K562 (cell line): ENCODE measurements around the gene REPS1. TPM values are rescaled to one million over a fixed set of nuclear protein-coding genes. Genes with fewer than 3 reads are reported as not detected.

Experiments used
- ATAC-seq: fragments of 200-7000 bp; cut with Tn5 transposase; 3 replicates; pipeline ENCODE4 v1.9.1; 2020; ENCODE audit warnings: moderate library complexity
- BruUV-seq: library from RNA; stranded (reverse); fragments of 400-500 nt; replicated peaks from 2 replicates; lab custom pipeline; 2021; lab: Mats Ljungman, UMichigan
- CTCF ChIA-PET: fragments of 300-600 bp; formaldehyde crosslinking; extraction: SDS; loops from one replicate; lab custom pipeline; 2021; ENCODE audit warnings: low intra/inter-chr PET ratio; lab: Yijun Ruan, JAX
- POLR2A ChIA-PET: fragments of 300-600, 350-650 bp; sonication (Branson Sonifier 250); formaldehyde crosslinking; extraction: SDS; loops from one replicate; lab custom pipeline; 2021; ENCODE audit warnings: antibody characterized with exemption, inconsistent platforms; lab: Yijun Ruan, JAX
- DNase-seq, 4 experiments: peaks; one replicate each; pipeline versions ENCODE4 v3.0.0 to v3.0.0-alpha.2; 2011 to 2018; ENCODE audit warnings: low spot score in 3 of 4, mixed read lengths in 3 of 4; ENCODE audit errors: extremely low read depth in 1 of 4
- FAIRE-seq: peaks from 2 replicates; lab custom pipeline; 2011; peaks lifted over from hg19 to GRCh38; lab: Jason Lieb, UNC
- H2AFZ ChIP-seq: 2 replicates; pipeline ENCODE4 v1.6.0; 2011; ENCODE audit warnings: low read depth, low read length, control low read depth, inconsistent platforms
- H3K27ac ChIP-seq: fragments of 200-600 bp; 3 replicates; pipeline ENCODE4 v1.8.0; 2011; ENCODE audit warnings: low read depth, mild to moderate bottlenecking, control low read depth, inconsistent platforms, low read length, moderate library complexity, mixed read lengths; ENCODE audit errors: extremely low read depth
- H3K27me3 ChIP-seq, 2 experiments: fragments of 300-600 bp in 1 of 2; 2 replicates in 1 of 2; 3 replicates in 1 of 2; pipeline versions ENCODE4 v1.6.0 to v1.8.0; 2011; ENCODE audit warnings: inconsistent platforms in 2 of 2, low read length in 2 of 2, mild to moderate bottlenecking in 1 of 2, mixed read lengths in 1 of 2, moderate library complexity in 1 of 2; ENCODE audit not compliant: control insufficient read depth in 2 of 2, insufficient read depth in 2 of 2
- H3K36me3 ChIP-seq: fragments of 300-600 bp; 3 replicates; pipeline ENCODE4 v1.8.0; 2011; ENCODE audit warnings: mild to moderate bottlenecking, low read length, inconsistent platforms; ENCODE audit not compliant: control insufficient read depth, insufficient read depth
- H3K4me1 ChIP-seq, 2 experiments: fragments of 200-600 bp in 1 of 2; replicated peaks in 1 of 2; 2 replicates in 1 of 2; 3 replicates in 1 of 2; pipeline versions ENCODE4 v1.5.1 to v1.8.0; 2011; ENCODE audit warnings: inconsistent platforms in 2 of 2, low read length in 2 of 2, mild to moderate bottlenecking in 1 of 2, mixed read lengths in 1 of 2, moderate library complexity in 1 of 2; ENCODE audit not compliant: control insufficient read depth in 2 of 2, insufficient read depth in 2 of 2
- H3K4me2 ChIP-seq: 2 replicates; pipeline ENCODE4 v1.6.1; 2011; ENCODE audit warnings: low read length, control low read depth, inconsistent platforms, mixed read lengths; ENCODE audit not compliant: insufficient read depth
- H3K4me3 ChIP-seq: fragments of 200-600 bp; sonication (generic), shearing (Covaris generic); 2 replicates; pipeline ENCODE4 v1.5.1; 2016; ENCODE audit warnings: control low read depth, inconsistent platforms
- H3K79me2 ChIP-seq: fragments of 200-600 bp; 3 replicates; pipeline ENCODE4 v1.8.0; 2011; ENCODE audit warnings: low read length, inconsistent platforms; ENCODE audit not compliant: control insufficient read depth, insufficient read depth
- H3K9ac ChIP-seq, 2 experiments: 2 replicates each; pipeline versions ENCODE4 v1.6.0 to v1.6.1; 2011; ENCODE audit warnings: low read depth in 2 of 2, low read length in 2 of 2, control low read depth in 1 of 2, inconsistent platforms in 1 of 2, mild to moderate bottlenecking in 1 of 2, mixed read lengths in 1 of 2; ENCODE audit not compliant: insufficient read depth in 1 of 2
- H3K9me1 ChIP-seq: one replicate; pipeline ENCODE4 v1.6.0; 2011; ENCODE audit warnings: inconsistent platforms, mild to moderate bottlenecking, low read length, moderate library complexity; ENCODE audit not compliant: control insufficient read depth, insufficient read depth
- H3K9me3 ChIP-seq: replicated peaks from 2 replicates; pipeline ENCODE4 v1.5.1; 2011; ENCODE audit warnings: low read depth, low read length, inconsistent platforms; ENCODE audit not compliant: control insufficient read depth, insufficient read depth
- H4K20me1 ChIP-seq: replicated peaks from 2 replicates; pipeline ENCODE4 v1.6.1; 2011; ENCODE audit warnings: low read length, inconsistent platforms, mixed read lengths; ENCODE audit not compliant: control insufficient read depth, insufficient read depth
- BACH1 ChIP-seq: fragments of 200-800 bp; sonication (Bioruptor generic); IDR thresholded peaks from 2 replicates; pipeline ENCODE4 v1.6.1; 2016; ENCODE audit warnings: missing genetic modification characterization, missing compliant biosample characterization
- CGGBP1 ChIP-seq: fragments of 250-450 bp; sonication (Bioruptor Pico); IDR thresholded peaks from 2 replicates; pipeline ENCODE4 v1.9.0; 2021; ENCODE audit warnings: mild to moderate bottlenecking
- CHAMP1 ChIP-seq: fragments of 450-650 bp; IDR thresholded peaks from 2 replicates; pipeline ENCODE4 v1.6.1; 2016; ENCODE audit warnings: mild to moderate bottlenecking
- CREBBP ChIP-seq: IDR thresholded peaks from one replicate; pipeline ENCODE4 v1.6.1; 2012; ENCODE audit warnings: low read depth, mild to moderate bottlenecking, control low read depth, inconsistent platforms, low read length
- FOXJ2 ChIP-seq: fragments of 200-800 bp; sonication (Bioruptor generic); IDR thresholded peaks from 2 replicates; pipeline ENCODE4 v1.6.1; 2016; ENCODE audit warnings: missing genetic modification characterization, missing compliant biosample characterization
- HMGN3 ChIP-seq: IDR thresholded peaks from 2 replicates; pipeline ENCODE4 v1.6.1; 2011; ENCODE audit warnings: borderline replicate concordance, low read depth, mild to moderate bottlenecking, mixed read lengths, low read length; ENCODE audit not compliant: insufficient read length; ENCODE audit errors: extremely low read depth
- MCM3 ChIP-seq: fragments of 450-650 bp; IDR thresholded peaks from 2 replicates; pipeline ENCODE4 v1.6.1; 2016
- RBM15 ChIP-seq: fragments of 200-400 bp; formaldehyde crosslinking; IDR thresholded peaks from 2 replicates; pipeline ENCODE4 v1.6.1; 2018; ENCODE audit warnings: mild to moderate bottlenecking, low read length, moderate library complexity; ENCODE audit not compliant: insufficient read depth
- ZNF431 ChIP-seq: sonication (generic); formaldehyde crosslinking; IDR thresholded peaks from 2 replicates; pipeline ENCODE4 v1.8.0; 2022; ENCODE audit warnings: mild to moderate bottlenecking, missing genetic modification reagents
- WGBS: fragments of 100-300 bp; shearing (Covaris generic); methylation state at CpG from one replicate; pipeline ENCODE4 v1.1.6; 2016; ENCODE audit warnings: low coverage, mixed read lengths; ENCODE audit not compliant: insufficient coverage; ENCODE audit errors: missing lambda C conversion rate; 5-methylcytosine and 5-hydroxymethylcytosine counted together
- in situ Hi-C: fragments of 300-500 bp; cut with MboI; formaldehyde crosslinking; loops from 4 replicates; pipeline ENCODE4 v1.15.0; 2018; ENCODE audit warnings: inconsistent platforms, mixed read lengths
- intact Hi-C: fragments of 100-400 bp; cut with micrococcal nuclease; formaldehyde crosslinking; loops from 2 replicates; pipeline ENCODE4 v1.14.2; 2022
- polyA plus RNA-seq, 8 experiments: library from polyadenylated mRNA; depleted of rRNA in 4 of 8; stranded (reverse) in 5 of 8; unstranded in 3 of 8; fragments of >200 nt; fragmentation: Nextera tagmentation in 2 of 8; fragmentation: Illumina TruSeq in 1 of 8; extraction: Ambion mirVana in 2 of 8; extraction: Trizol in 1 of 8; gene quantifications; 2 replicates each; pipeline versions ENCODE4 v1.2.1 to v1.2.3, GENCODE V29; 2011 to 2014; ENCODE audit warnings: inconsistent platforms in 1 of 8, missing spikeins in 1 of 8
- total RNA-seq, 7 experiments: library from RNA; depleted of rRNA in 6 of 7; stranded (reverse); fragments of >200 nt in 6 of 7; fragmentation: Illumina TruSeq in 2 of 7; extraction: Trizol in 2 of 7; gene quantifications; 2 replicates each; pipeline versions ENCODE4 v1.2.1 to v1.2.3, GENCODE V29; 2011 to 2021; ENCODE audit warnings: low replicate concordance in 1 of 7

REPS1 gene
- total and polyA plus RNA-seq, 9 of the 15 experiments (the other 6 are each of a cell fraction or from before 2014, with no cell fraction given) = 7.9 to 36.0 (median 27.8) TPM

- no TSS peak for BruUV-seq
- H3K9me1 ChIP-seq = no peaks in the 10 kb centered on the region
- H2AFZ ChIP-seq = no peak overlapping the region
- H4K20me1 ChIP-seq = no peaks in the 10 kb centered on the region
- WGBS = 74% methylated on average over 4 of the region's 4 CpGs
- in situ Hi-C loops = no loop called here
- H3K4me1 ChIP-seq = no peaks in the 10 kb centered on the region
- CTCF ChIA-PET = no interaction called here
- POLR2A ChIA-PET = interaction anchor here (1.1 kb wide), 1 partner anchor 11 kb away, joined by 3 read pairs; no protein-coding TSS in a partner anchor
- intact Hi-C loops = no loop called here
- no peak for ATAC-seq
- H3K4me3 ChIP-seq = no peak overlapping the region
- no peak overlapping the region for H3K9ac ChIP-seq
- H3K79me2 ChIP-seq = peaks cover 6% of the 10 kb centered on the region; the same call in 1 of the 3 replicates
- H3K9me3 ChIP-seq = no peaks in the 10 kb centered on the region
- H3K36me3 ChIP-seq = no peaks in the 10 kb centered on the region
- no peaks in the 10 kb centered on the region for H3K27me3 ChIP-seq
- no peak for DNase-seq
- H3K27ac ChIP-seq = no peak overlapping the region
- no peak overlapping the region for H3K4me2 ChIP-seq
- FAIRE-seq = no peak
- TF ChIP-seq CGGBP1 (CRISPR knock-in tag) (no peak), FOXJ2 (tag) (no peak), CREBBP (no peak), BACH1 (tag) (no peak), HMGN3 (no peak), CHAMP1 (no peak), ZNF431 (no peak), RBM15 (no peak), MCM3 (no peak)
Observed at GRCh38 chr6:138965291-138965874, 22.7 kb downstream of the REPS1 start.
